HG02973 (cell line): ENCODE results near the gene GOLGA7B.

Experiments
- ATAC-seq: cut with Tn5 transposase; IDR thresholded peaks from one replicate; pipeline ENCODE4 v1.9.1; 2021; ENCODE audit warnings: moderate library complexity; ENCODE audit not compliant: unreplicated experiment

The GOLGA7B gene

DNA sequence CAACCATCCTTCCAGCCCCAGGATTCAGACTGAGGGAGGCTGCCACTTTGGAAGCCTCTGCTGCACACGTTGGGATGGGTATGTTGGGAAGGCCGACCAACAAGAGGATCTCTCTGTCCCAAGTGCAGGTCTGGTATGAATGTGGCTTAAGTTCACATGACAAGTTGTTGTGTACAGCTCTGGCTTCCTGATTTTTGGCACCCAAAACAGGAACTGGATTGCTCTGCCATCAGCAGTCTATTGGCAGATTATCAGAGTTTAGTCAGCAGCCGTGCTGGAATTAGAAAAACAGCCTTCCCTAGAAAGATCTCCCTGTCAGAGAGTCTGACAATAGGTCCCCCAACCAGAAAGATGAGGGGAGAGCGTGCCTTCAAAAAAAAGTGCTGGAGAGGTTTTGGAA is 66.9 kb downstream of the GOLGA7B start:
- no peak for ATAC-seq

DNA sequence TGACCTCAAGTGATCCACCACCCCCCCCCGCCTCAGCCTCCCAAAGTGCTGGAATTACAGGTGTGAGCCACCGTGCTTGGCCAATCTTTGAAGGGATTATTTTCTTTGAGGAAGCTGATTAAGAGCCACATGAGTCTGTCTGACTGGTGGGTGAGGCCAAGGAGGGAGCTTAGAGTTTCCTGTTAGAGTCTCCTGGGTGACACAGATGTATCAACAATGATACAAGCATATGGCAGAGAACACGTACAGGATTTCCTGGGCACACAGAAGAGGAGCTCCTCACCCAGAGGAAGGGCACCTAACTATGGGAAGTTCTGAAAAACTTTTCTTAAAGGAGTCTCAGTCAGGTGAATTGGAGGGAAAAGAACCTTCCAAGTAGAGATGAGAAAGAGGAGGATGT is 69.4 kb downstream of the GOLGA7B start:
- ATAC-seq: no peak

DNA sequence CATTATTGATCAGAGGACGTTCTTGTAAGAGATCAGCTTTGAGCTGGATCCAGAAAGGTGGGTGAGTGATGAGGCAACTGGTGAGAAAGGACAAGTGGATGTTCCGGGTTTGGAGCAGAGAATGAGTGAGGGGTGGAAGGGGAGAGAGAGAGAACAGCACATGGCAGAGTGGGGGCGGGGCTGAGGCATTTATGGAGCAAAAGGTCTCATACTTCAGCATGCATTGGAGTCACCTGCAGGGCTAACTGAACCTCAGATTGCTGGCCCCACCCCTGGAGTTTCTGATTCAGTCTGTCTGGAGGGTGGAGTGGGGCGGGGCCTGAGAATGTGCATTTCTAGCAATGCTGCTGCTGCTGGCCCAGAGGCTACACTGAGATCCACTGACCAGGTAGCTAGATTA is 71.2 kb downstream of the GOLGA7B start:
- no peak for ATAC-seq
